HG03565 (cell line): Measurements from ENCODE around the gene SARM1.

Source experiments
- ATAC-seq: cut with Tn5 transposase; IDR thresholded peaks from one replicate; pipeline ENCODE4 v1.9.1; 2021; ENCODE audit warnings: mild to moderate bottlenecking, moderate library complexity; ENCODE audit not compliant: unreplicated experiment

SARM1 gene

DNA sequence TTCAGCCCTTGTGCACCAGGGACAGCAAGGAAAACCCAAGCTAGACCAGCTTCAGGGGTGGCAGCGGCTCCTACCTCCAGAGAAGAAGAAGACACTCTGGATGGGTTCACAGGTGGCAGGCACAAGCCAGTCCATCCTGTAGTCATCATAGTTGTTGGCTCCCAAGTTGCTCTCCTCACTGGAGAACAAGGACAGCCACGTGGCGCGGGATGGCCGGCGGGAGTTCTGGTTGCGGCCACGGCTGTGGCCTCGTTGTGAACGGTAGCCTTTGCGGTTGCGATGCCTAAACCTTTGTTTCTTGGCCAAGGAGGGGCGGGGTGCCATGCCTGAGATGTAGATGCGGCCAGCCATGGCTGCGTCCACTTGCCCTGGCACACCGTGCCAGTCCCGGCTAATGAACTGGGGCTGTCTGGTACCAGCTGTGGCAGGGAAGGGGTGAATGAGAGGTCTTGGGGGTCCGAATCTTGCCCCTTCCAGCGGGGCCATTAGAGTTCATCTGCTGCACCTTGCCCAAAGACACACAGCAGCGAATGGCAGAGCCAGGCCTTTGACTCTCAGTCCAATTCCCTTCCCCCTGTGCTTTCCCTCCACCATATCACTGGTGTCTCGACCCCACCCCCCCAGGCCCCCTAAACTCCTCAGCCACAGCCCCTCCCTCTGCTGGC, 3.7 kb upstream of the SARM1 start:
- no peak for ATAC-seq

DNA sequence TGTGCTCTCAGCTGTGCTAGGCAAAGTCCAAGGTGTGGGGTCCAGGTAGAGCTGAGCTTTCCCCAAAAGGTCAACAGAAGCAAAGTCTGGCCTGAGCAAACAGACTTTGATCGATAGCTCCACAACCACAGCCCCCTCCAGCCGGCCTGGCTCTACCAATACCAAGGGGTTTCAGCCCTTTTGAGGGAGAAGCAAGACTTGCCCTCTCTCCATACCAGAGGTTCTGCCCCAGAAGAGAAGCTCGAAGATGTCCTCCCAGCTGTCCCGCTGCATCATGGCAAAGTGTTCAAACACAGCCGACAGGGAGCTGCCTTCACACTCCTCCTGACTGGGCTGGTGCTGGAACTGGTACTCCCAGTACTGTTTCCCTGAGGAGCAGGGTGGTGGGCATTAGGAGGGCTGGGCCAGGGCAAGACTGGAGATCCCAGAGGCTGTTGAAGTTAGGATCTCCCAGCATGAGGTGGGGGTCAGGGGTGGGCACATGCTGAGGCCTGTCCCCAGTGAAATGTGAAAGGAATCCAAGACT, 3.1 kb upstream of the SARM1 start:
- ATAC-seq = no peak

DNA sequence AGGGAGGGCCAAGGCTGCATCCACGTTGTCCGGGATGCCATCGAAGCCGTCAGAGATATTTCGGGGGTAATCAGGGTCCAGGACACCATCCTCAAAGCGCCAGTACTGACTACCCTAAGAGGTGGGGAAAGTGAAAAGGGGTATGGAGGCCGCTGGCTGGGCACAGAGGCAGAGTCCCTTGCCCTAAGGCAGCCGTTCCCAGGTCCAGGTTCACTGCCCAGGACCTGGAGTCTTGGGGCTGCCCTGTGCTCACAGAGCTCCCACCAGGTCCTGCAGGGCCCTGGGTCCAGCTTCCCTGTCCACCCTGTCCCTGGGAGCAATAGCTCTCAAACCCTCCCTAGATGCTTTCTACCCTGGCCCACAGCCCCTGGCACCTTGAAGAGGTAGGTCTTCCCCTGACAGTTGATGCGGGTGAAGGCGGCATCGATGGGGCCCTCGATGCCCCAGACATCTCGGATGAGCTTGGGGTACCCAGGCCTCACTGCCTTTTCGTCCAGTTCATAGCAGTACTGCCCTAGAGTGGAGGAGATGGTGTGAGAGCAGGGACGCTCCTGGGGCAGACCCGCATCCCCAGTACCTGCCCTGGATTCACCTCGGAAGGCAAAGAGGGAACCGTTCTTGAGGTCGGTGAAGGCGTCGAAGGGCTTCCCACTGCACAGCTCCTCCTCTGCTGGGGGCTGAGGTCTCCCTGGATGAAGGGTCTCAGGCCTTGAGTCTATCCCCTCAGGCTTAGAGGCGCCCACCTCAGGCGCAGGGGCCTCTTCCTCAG, 2.4 kb upstream of the SARM1 start:
- no peak for ATAC-seq

DNA sequence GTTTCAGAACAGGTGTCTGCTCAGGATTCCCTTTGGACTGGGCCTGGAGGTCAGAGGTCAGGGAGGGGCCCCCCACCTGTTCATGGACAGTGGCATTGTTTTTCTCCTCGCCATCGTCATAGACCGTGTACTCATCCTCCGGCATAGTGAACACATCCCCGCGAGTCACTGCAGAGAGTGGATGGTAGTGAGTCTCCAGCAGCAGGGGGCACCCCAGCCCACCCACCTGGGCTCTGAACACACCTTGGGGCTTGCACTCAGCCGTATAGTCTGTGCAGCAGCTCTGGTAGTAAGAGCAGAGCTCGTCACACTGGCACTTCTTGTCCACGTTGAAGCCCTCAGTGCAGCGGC, 1.8 kb upstream of the SARM1 start:
- no peak for ATAC-seq

DNA sequence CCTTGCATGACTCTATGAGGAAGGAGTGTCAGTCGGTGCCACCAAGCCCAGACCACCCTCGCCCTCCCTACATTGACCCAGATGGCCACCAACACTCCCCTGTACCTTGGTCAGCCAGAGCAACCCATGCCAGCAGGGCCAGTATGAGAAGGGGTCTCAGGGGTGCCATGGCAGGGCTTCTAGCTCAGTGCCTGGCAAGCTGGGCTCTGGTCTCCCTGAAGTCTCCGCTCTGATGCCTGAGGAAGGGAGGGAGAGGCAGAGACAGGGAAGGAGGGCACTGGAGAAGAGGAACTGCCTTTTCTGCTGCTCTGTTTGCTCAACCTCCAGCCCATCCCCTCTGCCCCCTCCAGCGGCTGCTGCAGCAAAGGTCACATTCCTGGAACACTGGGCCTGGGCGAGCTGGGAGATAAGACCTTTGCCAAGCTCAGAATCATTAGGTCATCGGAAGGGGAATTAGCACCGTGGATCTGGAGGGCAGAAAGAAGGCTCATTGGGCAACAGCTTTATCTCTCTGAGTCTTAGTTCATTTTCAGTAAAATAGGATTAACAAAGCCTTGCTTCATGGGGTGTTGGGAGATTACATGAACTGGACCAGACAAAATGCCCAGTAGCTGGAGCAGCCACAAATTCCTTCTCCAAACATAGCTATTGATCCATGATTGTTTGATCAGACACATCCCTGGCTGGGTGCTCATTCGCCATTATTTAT, 1.3 kb upstream of the SARM1 start, which contains the start of gene VTN:
Gene VTN (minus strand): TSS at position 273 of the 709 bp plus-strand sequence. CDS start 104 bp downstream, at position 169.
- ATAC-seq = no peak

DNA sequence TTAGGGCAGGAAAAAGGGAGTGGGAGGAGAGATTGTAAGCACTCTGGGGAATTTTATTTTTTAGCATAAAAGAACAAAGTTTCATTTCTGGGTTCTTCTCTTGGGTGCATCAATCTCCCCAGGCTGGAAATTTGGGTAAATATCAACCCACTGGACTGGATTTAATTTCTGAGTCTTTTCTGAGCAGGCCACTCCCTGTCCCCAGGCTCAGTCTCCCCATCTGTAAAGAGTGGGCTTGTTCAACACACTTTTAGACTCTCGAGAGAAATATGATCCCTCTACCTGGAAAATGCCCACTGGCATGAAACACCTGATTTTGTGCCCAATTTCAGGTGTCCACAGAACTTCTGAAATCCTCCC, 770 bp upstream of the SARM1 start:
- no peak for ATAC-seq

DNA sequence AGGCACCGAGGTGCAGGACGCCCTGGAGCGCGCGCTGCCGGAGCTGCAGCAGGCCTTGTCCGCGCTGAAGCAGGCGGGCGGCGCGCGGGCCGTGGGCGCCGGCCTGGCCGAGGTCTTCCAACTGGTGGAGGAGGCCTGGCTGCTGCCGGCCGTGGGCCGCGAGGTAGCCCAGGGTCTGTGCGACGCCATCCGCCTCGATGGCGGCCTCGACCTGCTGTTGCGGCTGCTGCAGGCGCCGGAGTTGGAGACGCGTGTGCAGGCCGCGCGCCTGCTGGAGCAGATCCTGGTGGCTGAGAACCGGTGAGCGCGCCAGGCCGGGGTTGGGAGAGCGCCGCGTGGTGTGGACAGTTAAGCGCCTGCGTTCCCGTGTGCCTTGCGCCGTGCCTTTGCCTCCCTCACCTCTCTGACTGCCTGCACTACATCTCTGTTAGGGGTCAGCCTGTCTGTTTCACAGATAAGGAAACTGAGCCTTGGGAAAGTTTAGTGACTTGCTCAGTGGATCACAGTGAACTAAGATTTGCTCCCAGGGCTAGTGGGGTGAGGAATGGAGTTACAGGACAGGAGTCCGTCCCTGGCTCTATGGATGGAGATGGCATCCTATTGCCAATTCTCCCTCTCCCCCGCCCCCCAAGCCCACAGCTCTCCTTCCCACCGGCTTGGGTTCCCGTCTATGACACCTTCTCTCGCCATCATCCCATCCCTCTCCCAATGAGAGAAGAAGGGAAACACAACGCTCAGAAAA, 880 bp downstream of the SARM1 start:
- ATAC-seq = no peak

DNA sequence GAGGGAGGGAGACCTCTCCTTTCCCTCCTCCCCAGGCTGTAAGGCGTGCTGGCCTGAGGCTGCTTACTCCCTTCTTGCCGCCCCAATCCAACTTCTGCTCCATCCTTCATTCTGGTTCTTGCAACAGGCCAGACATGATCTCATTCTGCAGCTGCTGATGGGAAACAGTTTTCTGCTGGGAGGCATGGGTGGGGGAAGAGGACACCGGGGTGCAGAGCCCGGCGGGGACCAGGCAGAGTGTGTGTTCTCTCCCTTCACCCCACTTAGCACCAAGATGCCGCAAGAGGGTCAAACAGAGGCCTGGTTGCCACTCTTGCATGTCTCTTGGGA, 1.4 kb downstream of the SARM1 start:
- no peak for ATAC-seq

DNA sequence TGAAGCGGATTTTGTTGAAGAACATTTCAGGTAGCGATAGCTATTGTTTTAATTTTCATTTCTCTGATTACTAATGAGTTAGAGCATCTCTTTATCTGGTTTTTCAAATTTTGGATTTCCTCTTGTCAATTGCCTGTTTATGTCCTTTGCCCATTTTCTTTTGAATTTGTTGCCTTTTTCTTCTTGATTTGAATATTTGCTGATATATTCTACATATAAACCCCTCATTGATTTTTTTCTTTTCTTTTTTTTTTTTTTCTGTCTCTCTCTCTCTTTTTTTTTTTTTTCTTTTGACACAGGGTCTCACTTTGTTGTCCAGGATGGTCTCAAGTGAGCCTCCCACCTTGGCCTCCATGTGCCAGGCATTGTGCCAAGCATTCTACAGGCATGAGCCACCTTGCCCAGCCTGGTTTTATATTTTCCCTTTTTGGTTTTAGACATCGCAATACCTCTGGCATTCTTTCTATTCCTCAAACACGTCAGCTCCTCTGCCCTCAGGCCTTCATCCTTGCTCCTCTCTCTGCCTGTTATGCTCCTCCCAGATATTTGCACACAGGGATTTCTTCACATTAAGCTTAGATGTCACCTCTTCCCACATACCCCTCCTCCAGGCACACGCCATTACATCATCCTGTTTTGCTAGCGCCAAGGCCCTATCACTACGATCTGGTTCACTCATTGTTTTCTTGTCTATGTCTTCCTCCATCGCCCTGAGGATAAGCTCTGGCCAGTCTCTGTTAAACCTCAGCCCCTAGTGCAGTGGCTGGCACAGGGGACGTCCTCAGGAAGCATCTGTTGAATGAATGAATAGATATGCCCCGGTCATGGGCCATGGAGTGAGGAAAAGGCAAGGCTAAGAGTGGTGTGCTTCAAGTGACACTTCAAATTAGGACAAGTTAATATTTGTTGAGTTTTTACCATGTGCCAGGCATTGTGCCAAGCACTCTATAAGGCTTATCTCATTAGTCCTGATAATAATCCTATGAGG, 8.6 kb downstream of the SARM1 start:
- no peak for ATAC-seq

DNA sequence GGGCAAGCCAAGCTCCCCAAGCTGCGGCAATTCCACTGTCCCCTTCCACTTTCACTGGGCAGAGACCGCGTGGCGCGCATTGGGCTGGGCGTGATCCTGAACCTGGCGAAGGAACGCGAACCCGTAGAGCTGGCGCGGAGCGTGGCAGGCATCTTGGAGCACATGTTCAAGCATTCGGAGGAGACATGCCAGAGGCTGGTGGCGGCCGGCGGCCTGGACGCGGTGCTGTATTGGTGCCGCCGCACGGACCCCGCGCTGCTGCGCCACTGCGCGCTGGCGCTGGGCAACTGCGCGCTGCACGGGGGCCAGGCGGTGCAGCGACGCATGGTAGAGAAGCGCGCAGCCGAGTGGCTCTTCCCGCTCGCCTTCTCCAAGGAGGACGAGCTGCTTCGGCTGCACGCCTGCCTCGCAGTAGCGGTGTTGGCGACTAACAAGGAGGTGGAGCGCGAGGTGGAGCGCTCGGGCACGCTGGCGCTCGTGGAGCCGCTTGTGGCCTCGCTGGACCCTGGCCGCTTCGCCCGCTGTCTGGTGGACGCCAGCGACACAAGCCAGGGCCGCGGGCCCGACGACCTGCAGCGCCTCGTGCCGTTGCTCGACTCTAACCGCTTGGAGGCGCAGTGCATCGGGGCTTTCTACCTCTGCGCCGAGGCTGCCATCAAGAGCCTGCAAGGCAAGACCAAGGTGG, 9.8 kb downstream of the SARM1 start:
- no peak for ATAC-seq

DNA sequence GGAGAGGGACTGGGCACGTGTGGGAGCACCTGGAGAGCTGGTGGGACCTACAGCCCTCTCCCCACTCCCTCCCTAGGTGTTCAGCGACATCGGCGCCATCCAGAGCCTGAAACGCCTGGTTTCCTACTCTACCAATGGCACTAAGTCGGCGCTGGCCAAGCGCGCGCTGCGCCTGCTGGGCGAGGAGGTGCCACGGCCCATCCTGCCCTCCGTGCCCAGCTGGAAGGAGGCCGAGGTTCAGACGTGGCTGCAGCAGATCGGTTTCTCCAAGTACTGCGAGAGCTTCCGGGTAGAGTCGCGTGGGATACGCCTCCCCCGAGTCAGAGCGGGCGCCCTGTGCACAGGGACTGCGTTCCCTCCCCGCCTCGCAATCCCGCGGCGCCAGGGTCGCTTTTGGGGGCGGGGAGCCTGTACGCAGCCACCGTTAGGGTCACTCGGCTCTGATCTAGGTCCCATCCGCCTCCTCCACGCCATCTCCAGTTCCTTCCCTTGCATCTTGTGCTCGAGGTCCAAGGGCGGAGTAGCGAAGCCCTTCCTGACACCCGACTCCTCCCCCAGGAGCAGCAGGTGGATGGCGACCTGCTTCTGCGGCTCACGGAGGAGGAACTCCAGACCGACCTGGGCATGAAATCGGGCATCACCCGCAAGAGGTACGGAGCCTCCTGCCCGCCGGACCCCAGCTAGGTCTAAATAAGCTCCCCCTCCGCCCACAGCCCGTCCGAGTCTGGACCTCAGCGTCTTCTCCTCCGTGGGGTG, 13.0 kb downstream of the SARM1 start:
- no peak for ATAC-seq

DNA sequence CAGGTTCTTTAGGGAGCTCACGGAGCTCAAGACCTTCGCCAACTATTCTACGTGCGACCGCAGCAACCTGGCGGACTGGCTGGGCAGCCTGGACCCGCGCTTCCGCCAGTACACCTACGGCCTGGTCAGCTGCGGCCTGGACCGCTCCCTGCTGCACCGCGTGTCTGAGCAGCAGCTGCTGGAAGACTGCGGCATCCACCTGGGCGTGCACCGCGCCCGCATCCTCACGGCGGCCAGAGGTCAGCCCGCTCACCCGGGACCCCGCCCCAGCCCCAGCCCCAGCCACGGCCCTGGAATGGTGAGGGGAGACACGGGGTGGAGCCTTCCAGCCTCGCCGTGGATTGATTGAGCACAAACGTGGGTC, 13.5 kb downstream of the SARM1 start:
- ATAC-seq = no peak

DNA sequence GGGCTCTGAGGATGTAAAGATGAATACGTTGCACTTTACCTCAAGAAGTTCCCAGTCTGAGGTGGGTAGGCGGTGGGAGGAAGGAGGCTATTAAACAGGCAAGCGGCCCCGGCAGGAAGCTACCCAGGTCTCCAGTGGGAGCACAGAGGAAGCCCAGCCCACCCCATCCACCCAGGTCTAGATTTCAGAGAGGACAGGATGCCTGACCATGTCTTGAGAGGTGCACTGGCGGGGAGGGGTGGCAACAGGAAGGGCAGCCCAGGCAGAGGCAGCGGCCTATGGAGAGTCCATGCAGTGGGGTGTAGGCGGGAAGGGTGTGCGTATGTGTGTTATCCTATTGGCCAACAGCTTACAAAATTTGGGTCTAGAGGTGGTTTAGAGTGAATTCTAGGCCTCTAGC, 13.9 kb downstream of the SARM1 start:
- ATAC-seq = no peak

DNA sequence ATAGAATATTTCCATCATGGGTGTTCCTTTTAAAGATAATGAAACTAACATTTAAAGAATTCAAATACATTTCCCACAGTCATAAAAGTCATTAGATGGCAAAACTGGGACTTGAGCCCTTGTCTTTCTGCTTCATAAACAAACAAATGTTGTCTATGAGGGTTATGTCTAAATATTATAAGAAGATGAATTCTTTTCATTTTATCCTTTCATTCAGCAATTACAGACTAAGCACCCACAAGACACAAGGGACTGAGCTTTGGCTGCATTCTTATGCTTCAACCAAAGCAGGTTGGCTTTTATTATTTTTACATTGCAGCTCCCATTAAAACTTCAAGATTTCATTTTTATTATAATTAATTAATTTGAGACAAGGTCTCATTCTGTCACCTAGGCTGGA, 14.9 kb downstream of the SARM1 start:
- no peak for ATAC-seq

DNA sequence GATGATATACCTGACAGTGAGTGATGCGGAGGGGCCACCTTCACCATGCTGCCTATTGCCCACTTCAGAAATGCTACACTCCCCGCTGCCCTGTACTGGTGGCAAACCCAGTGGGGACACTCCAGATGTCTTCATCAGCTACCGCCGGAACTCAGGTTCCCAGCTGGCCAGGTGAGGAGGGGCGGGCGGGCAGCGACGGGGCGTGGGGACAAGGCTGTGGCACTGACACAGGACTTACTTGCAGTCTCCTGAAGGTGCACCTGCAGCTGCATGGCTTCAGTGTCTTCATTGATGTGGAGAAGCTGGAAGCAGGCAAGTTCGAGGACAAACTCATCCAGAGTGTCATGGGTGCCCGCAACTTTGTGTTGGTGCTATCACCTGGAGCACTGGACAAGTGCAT, 16.6 kb downstream of the SARM1 start:
- no peak for ATAC-seq

DNA sequence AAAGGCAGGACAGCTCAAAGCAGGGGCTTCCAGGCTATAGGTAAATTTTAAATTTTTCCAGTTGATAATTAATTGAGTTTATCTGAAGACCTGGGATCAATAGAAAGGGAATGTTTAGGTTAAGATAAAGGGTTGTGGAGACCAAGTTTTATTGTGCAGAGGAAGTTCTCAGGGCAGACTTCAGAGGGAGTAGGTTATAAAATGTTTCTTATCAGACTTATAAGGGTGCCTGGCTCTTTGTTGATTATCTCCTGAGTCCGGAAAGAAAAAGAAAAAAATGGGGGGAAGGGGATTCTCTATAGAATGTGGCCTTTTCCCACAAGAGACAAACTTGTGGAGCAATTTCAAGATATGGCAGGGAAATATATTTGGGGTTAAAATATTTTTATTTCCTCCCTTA, 18.6 kb downstream of the SARM1 start:
- no peak for ATAC-seq

DNA sequence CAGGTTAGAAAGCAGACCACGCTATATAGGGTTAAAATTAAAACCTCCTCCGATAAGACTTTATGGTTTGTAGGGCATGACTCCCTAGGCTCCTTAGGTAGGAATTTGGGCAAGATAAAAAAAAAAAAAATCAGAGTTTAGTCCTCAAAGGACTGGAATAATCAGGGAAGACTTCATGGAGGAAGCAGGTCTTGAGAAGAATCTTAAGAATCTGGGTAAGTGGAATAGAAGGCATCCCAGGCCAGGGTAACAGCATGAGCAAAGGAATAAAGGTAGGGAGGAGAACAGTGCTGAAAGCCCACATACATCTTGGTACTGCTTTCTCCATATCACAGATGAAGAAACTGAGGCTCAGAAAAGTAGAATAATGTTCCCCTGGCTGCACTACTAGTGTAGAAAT, 19.1 kb downstream of the SARM1 start:
- ATAC-seq = no peak

DNA sequence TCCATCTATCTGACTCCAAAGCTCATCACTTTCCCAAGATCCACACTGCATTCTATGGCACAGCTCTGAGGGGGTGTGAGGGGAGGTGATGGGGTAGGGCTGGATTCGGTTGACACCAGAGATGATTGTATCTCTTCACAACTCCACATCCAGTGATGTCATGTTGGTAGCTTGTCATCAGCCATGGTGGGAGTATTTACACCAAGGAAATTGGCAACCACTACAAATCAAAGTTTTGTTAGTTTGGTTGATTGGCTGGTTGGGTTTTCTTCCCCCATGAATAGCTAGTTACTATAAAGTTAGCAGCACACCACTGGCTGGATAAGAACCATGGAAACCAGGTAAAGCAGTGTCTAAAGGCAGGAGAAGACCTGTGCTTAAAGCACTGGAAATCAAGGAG, 19.5 kb downstream of the SARM1 start:
- ATAC-seq = no peak

DNA sequence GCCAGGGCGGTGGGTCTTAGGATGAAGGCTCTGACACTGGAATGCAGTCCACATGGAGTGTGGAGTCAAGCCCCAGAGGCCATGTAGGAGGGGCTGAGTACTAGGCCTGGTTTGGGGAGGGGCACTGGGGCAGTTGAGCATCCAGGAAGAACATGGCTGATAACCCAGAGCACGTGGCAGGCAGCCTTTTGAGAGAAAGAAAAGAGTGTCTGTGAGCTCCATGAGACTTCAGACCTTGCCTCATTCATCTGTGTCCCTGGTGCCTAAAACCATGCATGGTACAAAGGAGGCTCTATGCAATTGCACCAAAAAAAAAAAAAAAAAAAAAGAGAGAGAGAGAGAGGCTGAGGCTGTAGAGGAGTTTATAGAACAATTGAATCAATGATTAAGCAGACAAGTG, 19.9 kb downstream of the SARM1 start:
- no peak for ATAC-seq
